OCI-LY3 (cell line): ENCODE results near the gene PLEKHB2.

ENCODE experiments used
- EZH2phosphoT487 ChIP-seq: fragments of 200-600 bp; shearing (Covaris generic); IDR thresholded peaks from 2 replicates; pipeline ENCODE4 v1.6.1; 2018; ENCODE audit warnings: antibody characterized with exemption, mixed run types, low read depth
- TF ChIP-seq, protein P1 (sequence below): fragments of 200-600, 300-600 bp; sonication (generic); IDR thresholded peaks from 2 replicates; pipeline ENCODE4 v1.5.1; 2014; ENCODE audit warnings: antibody characterized with exemption, low read length, low read depth

DNA sequence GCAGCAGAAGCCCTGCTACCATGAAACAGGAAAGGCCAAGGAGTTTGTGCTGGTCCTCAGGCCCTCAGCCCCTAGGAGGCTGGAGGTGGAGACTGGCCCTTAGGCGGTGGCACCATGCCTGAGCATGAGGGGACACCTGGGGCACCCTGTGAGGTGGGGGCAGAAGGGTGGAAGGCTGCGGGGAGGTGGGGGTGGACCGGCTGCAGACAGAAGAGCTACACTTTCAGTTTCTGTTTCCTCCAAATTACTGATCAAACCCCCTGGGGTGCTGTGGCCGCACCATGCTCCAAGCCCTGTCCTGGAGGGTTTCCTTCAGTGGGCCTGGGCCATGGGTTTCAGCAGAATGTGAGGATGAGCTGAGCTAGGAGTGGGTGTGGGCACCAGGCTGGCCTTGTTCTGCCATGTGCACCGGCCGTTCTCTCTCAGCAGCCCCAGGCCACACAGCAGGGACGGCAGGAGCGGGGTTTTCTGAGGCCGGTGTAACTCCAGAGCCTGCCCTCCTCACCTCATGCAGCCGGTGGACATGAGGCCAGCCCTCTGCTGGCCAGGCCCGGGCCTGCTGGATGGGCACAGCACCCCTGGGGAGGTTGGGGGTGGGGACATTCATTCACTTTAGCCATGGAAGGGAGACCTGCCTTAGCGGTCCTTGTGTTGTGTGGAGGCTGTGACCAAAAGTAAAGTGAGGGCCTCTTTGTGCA, 51.5 kb downstream of the PLEKHB2 start:
- TF ChIP-seq, protein P1, sequence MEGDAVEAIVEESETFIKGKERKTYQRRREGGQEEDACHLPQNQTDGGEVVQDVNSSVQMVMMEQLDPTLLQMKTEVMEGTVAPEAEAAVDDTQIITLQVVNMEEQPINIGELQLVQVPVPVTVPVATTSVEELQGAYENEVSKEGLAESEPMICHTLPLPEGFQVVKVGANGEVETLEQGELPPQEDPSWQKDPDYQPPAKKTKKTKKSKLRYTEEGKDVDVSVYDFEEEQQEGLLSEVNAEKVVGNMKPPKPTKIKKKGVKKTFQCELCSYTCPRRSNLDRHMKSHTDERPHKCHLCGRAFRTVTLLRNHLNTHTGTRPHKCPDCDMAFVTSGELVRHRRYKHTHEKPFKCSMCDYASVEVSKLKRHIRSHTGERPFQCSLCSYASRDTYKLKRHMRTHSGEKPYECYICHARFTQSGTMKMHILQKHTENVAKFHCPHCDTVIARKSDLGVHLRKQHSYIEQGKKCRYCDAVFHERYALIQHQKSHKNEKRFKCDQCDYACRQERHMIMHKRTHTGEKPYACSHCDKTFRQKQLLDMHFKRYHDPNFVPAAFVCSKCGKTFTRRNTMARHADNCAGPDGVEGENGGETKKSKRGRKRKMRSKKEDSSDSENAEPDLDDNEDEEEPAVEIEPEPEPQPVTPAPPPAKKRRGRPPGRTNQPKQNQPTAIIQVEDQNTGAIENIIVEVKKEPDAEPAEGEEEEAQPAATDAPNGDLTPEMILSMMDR = no peak
- no peak for TF ChIP-seq EZH2phosphoT487
